ENCODE measurements around the gene AK9. TPM values are rescaled to one million over a fixed set of nuclear protein-coding genes. Genes with fewer than 3 reads are reported as not detected.
"Not testable (repeated sequence)": the region's sequence is repeated elsewhere in the genome, so short reads cannot be mapped to it uniquely, and the experiment has no call there.

The AK9 gene
- polyA plus RNA-seq, 3 donors from 2014 or later: 6.3 to 9.2 (median 9.1) TPM

DNA sequence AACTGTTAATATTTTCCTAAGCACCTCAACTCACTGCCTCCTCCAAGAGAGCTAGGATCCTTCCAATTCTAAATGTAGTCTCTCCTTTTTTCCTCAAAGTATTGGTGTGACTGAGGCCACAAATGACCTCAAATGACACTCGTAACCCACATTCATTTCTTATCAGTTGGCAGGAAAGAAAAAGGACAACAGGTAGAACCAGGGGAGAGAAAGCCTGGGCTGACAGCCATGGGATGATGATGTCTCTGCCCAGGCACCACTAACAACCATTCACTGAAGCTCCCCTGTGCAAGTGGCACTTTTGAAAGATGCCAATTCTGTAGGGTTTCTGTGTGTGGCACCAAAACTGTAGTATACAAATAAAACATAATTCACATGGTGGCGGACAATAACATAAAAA is 215.4 kb downstream of the AK9 start:
- H3K27me3 Mint-ChIP-seq (ENCODE audit: low read depth in 3 of 3): peaks cover 0 to 2% (median 1%) of the 10 kb centered on the region in 3 donors
- no peaks in the 10 kb centered on the region for H3K9me3 Mint-ChIP-seq
- peaks cover 52 to 68% (median 53%) of the 10 kb centered on the region in 3 donors for H3K36me3 Mint-ChIP-seq
- no peak overlapping the region for H3K27ac Mint-ChIP-seq
- H3K4me3 Mint-ChIP-seq: no peak overlapping the region
- no peak for DNase-seq
- peaks cover 67 to 88% of the 10 kb centered on the region in 2 donors for H3K4me1 Mint-ChIP-seq

DNA sequence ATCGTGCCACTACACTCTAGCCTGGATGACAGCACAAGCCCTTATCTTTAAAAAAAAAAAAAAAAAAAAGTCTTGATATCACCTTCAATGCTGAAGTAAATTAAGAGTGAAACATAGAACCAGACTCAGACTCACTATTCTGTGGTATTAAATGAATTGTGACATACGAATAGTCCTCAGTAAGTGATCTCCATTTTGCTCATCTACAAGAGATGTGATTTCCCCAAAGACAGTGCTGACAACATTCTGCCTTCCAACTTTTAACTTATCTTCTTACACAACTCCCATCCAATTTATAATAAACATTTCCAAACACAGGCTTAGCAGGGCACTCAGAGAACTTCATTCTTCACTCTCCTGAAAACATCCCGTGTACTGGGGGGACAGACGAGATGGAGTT is 216.0 kb downstream of the AK9 start:
- Mint-ChIP-seq H3K27me3 (ENCODE audit: low read depth in 3 of 3) (peaks cover 0 to 1% (median 0%) of the 10 kb centered on the region in 3 donors), H3K9me3 (no peaks in the 10 kb centered on the region), H3K27ac (peak overlapping the region in 2 of 6 donors; percentile 5 to 47), H3K36me3 (peaks cover 50 to 67% (median 50%) of the 10 kb centered on the region in 3 donors), H3K4me3 (no peak overlapping the region), H3K4me1 (peaks cover 62 to 84% of the 10 kb centered on the region in 2 donors)
- no peak for DNase-seq

- DNase-seq: no peak
- H3K36me3 Mint-ChIP-seq: peaks cover 43 to 75% (median 44%) of the 10 kb centered on the region in 3 donors
- peaks cover 0 to 1% (median 0%) of the 10 kb centered on the region in 3 donors for H3K27me3 Mint-ChIP-seq (ENCODE audit: low read depth in 3 of 3)
- H3K27ac Mint-ChIP-seq: peak overlapping the region in 3 of 6 donors; percentile 14 to 64 (median 50)
- H3K4me3 Mint-ChIP-seq: no peak overlapping the region
- no peaks in the 10 kb centered on the region for H3K9me3 Mint-ChIP-seq
- H3K4me1 Mint-ChIP-seq: peaks cover 51 to 72% of the 10 kb centered on the region in 2 donors
Measured at GRCh38 chr6:109473120-109473519, 217.9 kb downstream of the AK9 start.

GRCh38 chr6:109472132-109472995 is 218.6 kb downstream of the AK9 start:
- Mint-ChIP-seq H3K4me1 (peaks cover 43 to 64% of the 10 kb centered on the region in 2 donors), H3K36me3 (peaks cover 46 to 78% (median 51%) of the 10 kb centered on the region in 3 donors), H3K4me3 (no peak overlapping the region), H3K9me3 (no peaks in the 10 kb centered on the region), H3K27ac (peak overlapping the region in 5 of 6 donors; percentile 2 to 64 (median 29)), H3K27me3 (ENCODE audit: low read depth in 3 of 3) (peaks cover 0 to 1% (median 1%) of the 10 kb centered on the region in 3 donors)
- no peak for DNase-seq

DNA sequence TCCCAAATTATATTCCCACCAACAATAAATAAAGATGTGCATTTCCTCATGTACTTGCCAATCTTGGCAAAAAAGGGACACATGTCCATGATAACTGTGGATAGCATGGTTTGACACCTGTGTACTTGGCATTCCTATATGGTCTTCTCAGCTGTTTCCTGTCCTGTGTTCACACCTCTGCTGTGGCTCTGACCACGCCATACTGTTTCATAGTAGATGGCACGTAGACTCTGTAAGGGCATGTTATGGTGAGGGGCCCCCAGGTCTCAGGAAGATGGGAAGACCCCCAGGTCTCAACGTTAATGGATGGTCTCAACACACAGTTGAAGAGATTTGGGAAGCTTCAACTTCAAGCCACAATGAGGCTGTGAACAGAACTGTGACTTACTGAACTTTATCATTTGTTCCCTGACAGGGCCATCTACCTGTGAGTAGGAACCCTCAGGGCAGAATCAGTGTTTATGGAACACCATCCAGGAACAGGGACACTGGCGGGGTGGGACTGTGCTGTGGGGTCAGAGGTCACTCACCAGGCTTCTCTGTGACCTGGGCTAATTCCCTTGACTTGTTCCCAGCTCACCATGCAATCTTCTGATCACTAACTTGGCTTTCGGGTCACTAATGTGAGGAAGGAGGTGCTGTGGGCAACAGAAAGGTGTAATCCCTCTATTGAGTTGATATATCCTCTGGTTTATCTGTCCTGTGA is 219.7 kb downstream of the AK9 start:
- H3K4me3 Mint-ChIP-seq: no peak overlapping the region
- DNase-seq: no peak
- peaks cover 35 to 53% of the 10 kb centered on the region in 2 donors for H3K4me1 Mint-ChIP-seq
- H3K36me3 Mint-ChIP-seq: peaks cover 46 to 80% (median 52%) of the 10 kb centered on the region in 3 donors
- H3K27me3 Mint-ChIP-seq (ENCODE audit: low read depth in 3 of 3): peaks cover 0 to 1% (median 1%) of the 10 kb centered on the region in 3 donors
- H3K9me3 Mint-ChIP-seq: no peaks in the 10 kb centered on the region
- H3K27ac Mint-ChIP-seq: peak overlapping the region in 4 of 6 donors; percentile 12 to 46 (median 38)

DNA sequence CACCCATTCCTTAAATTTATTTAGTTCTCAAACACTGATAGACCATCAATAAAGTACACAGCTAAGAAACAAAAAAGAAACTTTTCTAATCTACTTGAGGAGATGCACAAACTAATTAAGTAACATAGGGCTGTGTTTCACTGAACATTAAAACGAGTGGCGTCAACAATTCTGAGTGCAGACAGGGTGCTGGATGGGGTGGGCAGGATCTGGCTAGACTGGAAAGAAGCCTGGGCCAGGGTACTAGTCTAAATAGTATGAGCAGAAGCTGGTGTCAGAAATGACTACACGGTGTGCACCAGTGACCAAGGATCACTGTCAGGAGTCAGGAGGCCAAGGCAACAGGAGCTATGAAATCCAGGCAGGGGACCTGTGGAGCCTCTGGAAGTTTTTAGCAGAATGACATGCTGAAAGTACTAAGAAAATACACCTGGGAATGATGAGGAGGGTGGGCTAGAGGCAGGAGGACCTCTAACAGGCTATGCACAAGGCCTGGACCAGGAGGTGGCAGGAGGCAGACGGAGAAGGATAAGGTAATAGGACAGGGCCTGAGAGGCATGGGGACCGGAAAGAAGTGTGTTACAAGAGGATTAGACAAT is 221.3 kb downstream of the AK9 start:
- Mint-ChIP-seq H3K4me3 (no peak overlapping the region), H3K9me3 (no peaks in the 10 kb centered on the region), H3K36me3 (peaks cover 44 to 81% (median 51%) of the 10 kb centered on the region in 3 donors), H3K27me3 (ENCODE audit: low read depth in 3 of 3) (peaks cover 0 to 3% (median 1%) of the 10 kb centered on the region in 3 donors), H3K4me1 (peaks cover 30 to 39% of the 10 kb centered on the region in 2 donors), H3K27ac (peak overlapping the region in 1 of 6 donors; percentile 32)
- no peak for DNase-seq

- Mint-ChIP-seq H3K27ac (no peak overlapping the region), H3K36me3 (peaks cover 37 to 78% (median 48%) of the 10 kb centered on the region in 3 donors), H3K9me3 (no peaks in the 10 kb centered on the region), H3K4me3 (no peak overlapping the region), H3K4me1 (peaks cover 23 to 29% of the 10 kb centered on the region in 2 donors), H3K27me3 (ENCODE audit: low read depth in 3 of 3) (peaks cover 0 to 3% (median 0%) of the 10 kb centered on the region in 3 donors)
- DNase-seq: no peak
Measured at GRCh38 chr6:109467696-109468095, 223.3 kb downstream of the AK9 start.

DNA sequence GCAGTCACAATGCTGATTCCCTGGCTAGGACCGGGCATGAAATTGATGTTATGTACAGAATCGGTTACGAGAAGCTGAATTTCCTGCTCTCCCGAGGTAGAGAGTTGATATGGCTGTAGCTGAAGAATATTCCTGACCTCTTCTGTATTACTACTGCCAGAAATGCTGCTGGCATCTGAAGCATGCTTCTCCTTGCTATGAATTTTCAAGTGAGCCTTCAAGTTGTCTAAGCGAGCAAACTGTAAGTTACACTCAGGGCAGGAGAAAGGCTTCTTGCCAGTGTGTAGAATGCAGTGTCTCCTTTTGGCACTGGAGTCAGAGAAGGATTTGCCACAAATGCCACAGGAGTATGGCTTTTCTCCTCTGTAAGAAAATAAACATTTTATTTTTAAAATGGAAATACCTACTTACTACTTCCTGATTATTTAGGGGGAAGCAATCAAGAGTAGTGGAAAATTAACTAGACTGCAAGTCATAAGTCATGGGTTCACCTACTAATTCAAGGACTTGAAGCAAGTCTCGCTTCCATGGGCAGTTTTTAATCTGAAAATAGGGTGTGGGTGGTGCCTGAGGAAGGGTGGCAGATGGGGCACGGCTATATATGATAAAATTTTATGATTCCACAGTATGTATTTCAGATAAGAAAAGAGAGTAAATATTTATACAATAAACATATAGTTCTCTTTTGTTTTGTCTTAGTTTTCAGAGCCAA is 224.6 kb downstream of the AK9 start:
- H3K27me3 Mint-ChIP-seq (ENCODE audit: low read depth in 3 of 3): peaks cover 0 to 3% (median 0%) of the 10 kb centered on the region in 3 donors
- H3K27ac Mint-ChIP-seq: peak overlapping the region in 1 of 6 donors; percentile 68
- H3K4me3 Mint-ChIP-seq: no peak overlapping the region
- H3K36me3 Mint-ChIP-seq: peaks cover 33 to 74% (median 47%) of the 10 kb centered on the region in 3 donors
- peaks cover 12 to 16% of the 10 kb centered on the region in 2 donors for H3K4me1 Mint-ChIP-seq
- no peaks in the 10 kb centered on the region for H3K9me3 Mint-ChIP-seq
- no peak for DNase-seq

GRCh38 chr6:109465772-109466171 is 225.2 kb downstream of the AK9 start:
- Mint-ChIP-seq H3K4me1 (peaks cover 6 to 10% of the 10 kb centered on the region in 2 donors), H3K4me3 (no peak overlapping the region), H3K27me3 (ENCODE audit: low read depth in 3 of 3) (peaks cover 0 to 3% (median 0%) of the 10 kb centered on the region in 3 donors), H3K9me3 (no peaks in the 10 kb centered on the region), H3K36me3 (peaks cover 29 to 73% (median 48%) of the 10 kb centered on the region in 3 donors), H3K27ac (no peak overlapping the region)
- DNase-seq: no peak

- H3K4me3 Mint-ChIP-seq: no peak overlapping the region
- H3K4me1 Mint-ChIP-seq: peaks cover 25 to 30% of the 10 kb centered on the region in 2 donors
- H3K9me3 Mint-ChIP-seq: no peaks in the 10 kb centered on the region
- peaks cover 20 to 44% (median 38%) of the 10 kb centered on the region in 3 donors for H3K36me3 Mint-ChIP-seq
- peaks cover under 1 to 7% (median 3%) of the 10 kb centered on the region in 3 donors for H3K27me3 Mint-ChIP-seq (ENCODE audit: low read depth in 3 of 3)
- peak overlapping the region in 2 of 6 donors; percentile 21 to 53 for H3K27ac Mint-ChIP-seq
- DNase-seq: no peak
Measured at GRCh38 chr6:109461733-109462526, 229.1 kb downstream of the AK9 start.

- H3K27me3 Mint-ChIP-seq (ENCODE audit: low read depth in 3 of 3); H3K4me3 Mint-ChIP-seq; H3K9me3 Mint-ChIP-seq; DNase-seq: not testable (repeated sequence)
- H3K27ac Mint-ChIP-seq: peak overlapping the region in 2 of 6 donors; percentile 33 to 56
- peaks cover 20 to 40% (median 36%) of the 10 kb centered on the region in 3 donors for H3K36me3 Mint-ChIP-seq
- peaks cover 29 to 35% of the 10 kb centered on the region in 2 donors for H3K4me1 Mint-ChIP-seq
Measured at GRCh38 chr6:109461205-109461604, 229.8 kb downstream of the AK9 start.

- Mint-ChIP-seq H3K27me3 (ENCODE audit: low read depth in 3 of 3) (peaks cover 6 to 9% (median 8%) of the 10 kb centered on the region in 3 donors), H3K36me3 (peaks cover 11 to 31% (median 27%) of the 10 kb centered on the region in 3 donors), H3K27ac (peak overlapping the region in 1 of 6 donors; percentile 33), H3K4me3 (no peak overlapping the region), H3K9me3 (no peaks in the 10 kb centered on the region), H3K4me1 (peaks cover 29 to 35% of the 10 kb centered on the region in 2 donors)
- no peak for DNase-seq
Measured at GRCh38 chr6:109460161-109460829, 230.7 kb downstream of the AK9 start.

Measured in immature natural killer cell (primary cell).